IMR-90 (cell line): ENCODE results near the gene NTM. TPM values are rescaled to one million over a fixed set of nuclear protein-coding genes. Genes with fewer than 3 reads are reported as not detected.

Experiments
- ATAC-seq: fragments of 200-7000 bp; cut with Tn5 transposase; 2 replicates; pipeline ENCODE4 v1.9.1; 2020; ENCODE audit warnings: low read depth, mild to moderate bottlenecking, moderate library complexity
- BruUV-seq: library from RNA; stranded (reverse); fragments of 400-500 nt; replicated peaks from 2 replicates; lab custom pipeline; 2021; lab: Mats Ljungman, UMichigan
- CTCF ChIA-PET: fragments of 300-600 bp; formaldehyde crosslinking; extraction: SDS; loops from one replicate; lab custom pipeline; 2021; ENCODE audit warnings: antibody characterized with exemption; lab: Yijun Ruan, JAX
- POLR2A ChIA-PET: fragments of 300-600 bp; sonication (Branson Sonifier 250); formaldehyde crosslinking; loops from one replicate; lab custom pipeline; 2022; ENCODE audit warnings: antibody characterized with exemption; ENCODE audit not compliant: unreplicated experiment; lab: Charles Lee
- DNase-seq: peaks from one replicate; pipeline ENCODE4 v3.0.0; 2013
- H2AFZ ChIP-seq: replicated peaks from 2 replicates; pipeline ENCODE3; 2013; ENCODE audit warnings: low read length, mild to moderate bottlenecking; ENCODE audit not compliant: poor library complexity
- H2AK5ac ChIP-seq: 2 replicates; pipeline ENCODE4 v1.6.1; 2013; ENCODE audit warnings: low read depth, low read length, inconsistent platforms
- H2AK9ac ChIP-seq: replicated peaks from 2 replicates; pipeline ENCODE3; 2013; ENCODE audit warnings: mild to moderate bottlenecking, low read depth, low read length, moderate library complexity; ENCODE audit not compliant: poor library complexity
- H2BK120ac ChIP-seq: 2 replicates; pipeline ENCODE4 v1.6.1; 2013; ENCODE audit warnings: low read depth, low read length, inconsistent platforms
- H2BK15ac ChIP-seq: 3 replicates; pipeline ENCODE4 v1.6.1; 2013; ENCODE audit warnings: low read depth, low read length, inconsistent platforms
- H2BK20ac ChIP-seq: 2 replicates; pipeline ENCODE4 v1.6.1; 2013; ENCODE audit warnings: low read depth, mild to moderate bottlenecking, inconsistent platforms, low read length, moderate library complexity
- H2BK5ac ChIP-seq: 2 replicates; pipeline ENCODE4 v1.6.1; 2013; ENCODE audit warnings: mild to moderate bottlenecking, low read depth, low read length, inconsistent platforms; ENCODE audit not compliant: poor library complexity, severe bottlenecking
- H3K14ac ChIP-seq: replicated peaks from 2 replicates; pipeline ENCODE4 v1.6.1; 2013; ENCODE audit warnings: low read depth, low read length, inconsistent platforms
- H3K18ac ChIP-seq: 2 replicates; pipeline ENCODE4 v1.6.1; 2013; ENCODE audit warnings: low read depth, low read length, control low read depth
- H3K23ac ChIP-seq: 2 replicates; pipeline ENCODE4 v1.6.1; 2013; ENCODE audit warnings: low read depth, low read length, inconsistent platforms
- H3K27ac ChIP-seq: 2 replicates; pipeline ENCODE4 v1.5.1; 2013; ENCODE audit warnings: mild to moderate bottlenecking, control low read depth, low read length; ENCODE audit not compliant: insufficient read depth
- H3K27me3 ChIP-seq: 2 replicates; pipeline ENCODE4 v1.6.1; 2013; ENCODE audit warnings: low read length; ENCODE audit not compliant: control insufficient read depth, insufficient read depth
- H3K36me3 ChIP-seq: 2 replicates; pipeline ENCODE4 v1.6.1; 2013; ENCODE audit warnings: low read length, mixed read lengths; ENCODE audit not compliant: control insufficient read depth, insufficient read depth
- H3K4ac ChIP-seq: 2 replicates; pipeline ENCODE4 v1.6.1; 2013; ENCODE audit warnings: low read depth, low read length, inconsistent platforms
- H3K4me1 ChIP-seq: 2 replicates; pipeline ENCODE4 v1.6.1; 2013; ENCODE audit warnings: low read length, mixed read lengths; ENCODE audit not compliant: control insufficient read depth, insufficient read depth
- H3K4me2 ChIP-seq: 2 replicates; pipeline ENCODE4 v1.6.1; 2013; ENCODE audit warnings: low read depth, mild to moderate bottlenecking, control low read depth, low read length, moderate library complexity
- H3K4me3 ChIP-seq: 2 replicates; pipeline ENCODE4 v1.5.1; 2013; ENCODE audit warnings: low read depth, mild to moderate bottlenecking, control low read depth, low read length, moderate library complexity; ENCODE audit not compliant: insufficient read depth
- H3K56ac ChIP-seq: 2 replicates; pipeline ENCODE4 v1.6.1; 2013; ENCODE audit warnings: low read length, inconsistent platforms; ENCODE audit not compliant: insufficient read depth; ENCODE audit errors: extremely low read depth
- H3K79me1 ChIP-seq, 2 experiments: 2 replicates each; pipeline ENCODE4 v1.6.1; 2013; ENCODE audit warnings: low read length in 2 of 2, inconsistent platforms in 1 of 2, low read depth in 1 of 2
- H3K9ac ChIP-seq: 2 replicates; pipeline ENCODE4 v1.6.1; 2013; ENCODE audit warnings: low read depth, low read length, control low read depth
- H3K9me1 ChIP-seq: 2 replicates; pipeline ENCODE4 v1.6.1; 2013; ENCODE audit warnings: low read length, inconsistent platforms; ENCODE audit not compliant: insufficient read depth
- H3K9me3 ChIP-seq: 2 replicates; pipeline ENCODE4 v1.6.1; 2013; ENCODE audit warnings: low read length; ENCODE audit not compliant: control insufficient read depth, insufficient read depth
- H4K20me1 ChIP-seq: 2 replicates; pipeline ENCODE4 v1.6.1; 2013; ENCODE audit warnings: low read length, inconsistent platforms; ENCODE audit not compliant: insufficient read depth
- H4K5ac ChIP-seq: 2 replicates; pipeline ENCODE4 v1.6.1; 2013; ENCODE audit warnings: mild to moderate bottlenecking, low read depth, low read length, control low read depth
- H4K8ac ChIP-seq, 2 experiments: 2 replicates each; pipeline ENCODE4 v1.6.1; 2013; ENCODE audit warnings: low read depth in 2 of 2, low read length in 2 of 2, control low read depth in 1 of 2, inconsistent platforms in 1 of 2
- H4K91ac ChIP-seq: 2 replicates; pipeline ENCODE4 v1.6.1; 2013; ENCODE audit warnings: low read depth, low read length, inconsistent platforms; ENCODE audit not compliant: insufficient read depth
- CHD1 ChIP-seq: IDR thresholded peaks from 2 replicates; pipeline ENCODE4 v1.6.1; 2012; ENCODE audit warnings: low read depth, low read length, improper control_type of control experiment
- MXI1 ChIP-seq: IDR thresholded peaks from 2 replicates; pipeline ENCODE4 v1.6.1; 2012; ENCODE audit warnings: low read depth, mild to moderate bottlenecking, low read length, moderate library complexity, borderline replicate concordance
- NFE2L2 ChIP-seq: fragments of 150-350 bp; IDR thresholded peaks from 2 replicates; pipeline ENCODE4 v1.6.1; 2016; ENCODE audit warnings: low read depth, mild to moderate bottlenecking, low read length
- POLR2A ChIP-seq: IDR thresholded peaks from 2 replicates; pipeline ENCODE4 v1.6.1; 2012; ENCODE audit warnings: mild to moderate bottlenecking, low read depth, low read length
- SMC3 ChIP-seq: fragments of 150-350 bp; IDR thresholded peaks from 2 replicates; pipeline ENCODE4 v1.6.1; 2016; ENCODE audit warnings: low read depth, mild to moderate bottlenecking, antibody characterized with exemption, low read length, moderate library complexity
- WGBS, 2 experiments: methylation state at CpG; one replicate each; pipeline versions ENCODE4 v1.1.5 to v1.1.7; 2013; ENCODE audit warnings: missing lambda C conversion rate in 2 of 2; ENCODE audit not compliant: insufficient read length in 1 of 2; ENCODE audit errors: extremely low coverage in 2 of 2; 5-methylcytosine and 5-hydroxymethylcytosine counted together
- dilution Hi-C: fragments of 300-500 bp; cut with HindIII; formaldehyde crosslinking; loops from one replicate; pipeline ENCODE4 v1.14.3; 2018; ENCODE audit warnings: low sequenced_read_pairs; ENCODE audit not compliant: unreplicated experiment
- in situ Hi-C: fragments of 300-500 bp; cut with MboI; formaldehyde crosslinking; loops from 3 replicates; pipeline ENCODE4 v1.14.3; 2019; ENCODE audit warnings: low sequenced_read_pairs, inconsistent platforms, mixed read lengths
- intact Hi-C: fragments of 100-400 bp; cut with micrococcal nuclease; formaldehyde crosslinking; loops from 2 replicates; pipeline ENCODE4 v1.10.0; 2022
- polyA plus RNA-seq, 3 experiments: library from polyadenylated mRNA; depleted of rRNA; stranded (reverse); fragments of >200 nt; gene quantifications; 2 replicates each; pipeline ENCODE4 v1.2.3, GENCODE V29; 2012; ENCODE audit warnings: low replicate concordance in 1 of 3
- total RNA-seq: library from RNA; depleted of rRNA; stranded (reverse); fragments of >200 nt; gene quantifications from 2 replicates; pipeline ENCODE4 v1.2.3, GENCODE V29; 2012

NTM gene
- total and polyA plus RNA-seq, 2 of the 4 experiments (the other 2 are of a cell fraction), result 19.5 to 25.5 TPM

DNA sequence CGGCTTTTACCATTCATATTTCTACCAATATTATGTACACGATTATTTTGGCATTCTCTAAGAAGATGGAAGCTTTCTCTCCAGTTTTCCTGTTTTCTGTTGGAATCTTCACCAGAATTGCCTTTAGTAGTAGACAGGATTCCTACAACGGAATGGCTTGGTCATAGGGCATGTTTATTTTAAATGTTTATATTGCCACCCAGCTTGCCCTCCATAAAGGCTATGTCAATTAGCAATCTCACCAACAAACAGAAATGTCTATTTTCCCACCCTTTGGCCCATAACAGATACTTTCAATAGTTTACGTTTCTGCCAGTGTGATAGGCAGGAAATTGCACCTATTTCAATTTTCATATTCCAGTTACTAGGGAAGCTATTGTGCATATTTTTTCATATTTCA lies 893.5 kb downstream of the NTM start:
- H3K27me3 ChIP-seq, result no peaks in the 10 kb centered on the region
- no peak overlapping the region for H4K8ac ChIP-seq
- H3K4me3 ChIP-seq, result no peak overlapping the region
- H3K18ac ChIP-seq, result no peak overlapping the region
- peaks cover 0 to 3% of the 10 kb centered on the region in 2 experiments; a peak in 2 of 4 replicates for H3K79me1 ChIP-seq
- no peak overlapping the region for H3K4me2 ChIP-seq
- H2BK120ac ChIP-seq, result no peak overlapping the region
- ChIA-PET CTCF (interaction anchor here (0.5 to 0.9 kb wide), 2 partner anchors 9 to 37 kb away, joined by 3 read pairs; no protein-coding TSS in a partner anchor), POLR2A (no interaction called here)
- H3K56ac ChIP-seq, result no peak overlapping the region
- no peak overlapping the region for H2AK5ac ChIP-seq
- H2AFZ ChIP-seq, result no peak overlapping the region
- no peak overlapping the region for H3K14ac ChIP-seq
- no peaks in the 10 kb centered on the region for H4K20me1 ChIP-seq
- TF ChIP-seq MXI1, result no peak
- TF ChIP-seq CHD1, result no peak
- TF ChIP-seq SMC3, result no peak
- no peak for TF ChIP-seq NFE2L2
- no peak for TF ChIP-seq POLR2A
- H3K23ac ChIP-seq, result no peak overlapping the region
- 83% methylated on average over 1 of the region's 4 CpGs; no CpG with 5 or more reads in 1 of the 2 experiments for WGBS, 2 experiments
- in situ Hi-C loops, result no loop called here
- H4K91ac ChIP-seq, result no peak overlapping the region
- no peak overlapping the region for H3K27ac ChIP-seq
- H2AK9ac ChIP-seq, result no peak overlapping the region
- H3K9me1 ChIP-seq, result peaks cover 4% of the 10 kb centered on the region; the same call in 1 of the 2 replicates
- no peak overlapping the region for H2BK20ac ChIP-seq
- H3K4me1 ChIP-seq, result no peaks in the 10 kb centered on the region
- BruUV-seq, result no TSS peak
- no peaks in the 10 kb centered on the region for H3K9me3 ChIP-seq
- H2BK15ac ChIP-seq, result no peak overlapping the region
- no peaks in the 10 kb centered on the region for H3K36me3 ChIP-seq
- dilution Hi-C loops, result no loop called here
- DNase-seq, result no peak
- H2BK5ac ChIP-seq, result no peak overlapping the region
- no peak overlapping the region for H4K5ac ChIP-seq
- H3K4ac ChIP-seq, result no peak overlapping the region
- intact Hi-C loops, result no loop called here
- no peak overlapping the region for H3K9ac ChIP-seq
- no peak for ATAC-seq
